Coronary artery (tissue), 2 donors: ENCODE results near the gene IL11RA.
A peak's percentile ranks its signal among the peaks of the same experiment; 100 is the strongest.

Source experiments
- DNase-seq: peaks from one replicate; pipeline ENCODE4 v3.0.0-alpha.2; 2017; ENCODE audit warnings: low spot score
- H3K27ac ChIP-seq, 2 donors: fragments of 200-600 bp; sonication (generic); one replicate each; pipeline ENCODE4 v1.5.1; 2016 to 2019
- H3K4me3 ChIP-seq: fragments of 200-600 bp; sonication (generic); 2 replicates; pipeline ENCODE4 v1.5.1; 2016; ENCODE audit warnings: mild to moderate bottlenecking, moderate library complexity
- CTCF ChIP-seq: fragments of 200-600 bp; sonication (generic); IDR thresholded peaks from one replicate; pipeline ENCODE4 v1.5.1; 2019; ENCODE audit warnings: antibody characterized with exemption

The IL11RA gene

GRCh38 chr9:34623374-34624235, 28.4 kb upstream of the IL11RA start:
- DNase-seq: no peak
- H3K27ac ChIP-seq: no peak overlapping the region
- peak overlapping the region; percentile 52 for H3K4me3 ChIP-seq
- TF ChIP-seq CTCF: no peak

GRCh38 chr9:34624475-34625185, 27.4 kb upstream of the IL11RA start:
- DNase-seq: no peak
- no peak for TF ChIP-seq CTCF
- Histone ChIP-seq H3K27ac (no peak overlapping the region), H3K4me3 (no peak overlapping the region)

- no peak overlapping the region for H3K27ac ChIP-seq
- no peak for DNase-seq
- no peak for TF ChIP-seq CTCF
- no peak overlapping the region for H3K4me3 ChIP-seq
Measured at GRCh38 chr9:34625186-34625486, 26.8 kb upstream of the IL11RA start.

- no peak for DNase-seq
- no peak overlapping the region for H3K27ac ChIP-seq
- H3K4me3 ChIP-seq: peak overlapping the region; percentile 75
- TF ChIP-seq CTCF: no peak
Measured at GRCh38 chr9:34627716-34628655, 24.0 kb upstream of the IL11RA start.

- H3K4me3 ChIP-seq: peak within 1 kb of the TSS; percentile 75
- DNase-seq: no peak
- H3K27ac ChIP-seq: no peak within 1 kb of the TSS
- no peak for TF ChIP-seq CTCF
Measured at GRCh38 chr9:34628656-34629490, 23.1 kb upstream of the IL11RA start, which contains the start of gene ARID3C. TSS of gene ARID3C (minus strand) at chr9:34629066. CDS start at chr9:34628014, 1,052 bp downstream.

GRCh38 chr9:34629491-34629808, 22.5 kb upstream of the IL11RA start:
- DNase-seq: no peak
- Histone ChIP-seq H3K27ac (no peak overlapping the region), H3K4me3 (peak overlapping the region; percentile 75)
- no peak for TF ChIP-seq CTCF
